Stimulated activated CD4-positive, alpha-beta T cell treated with anti-CD3 and anti-CD28 coated beads, Interleukin-4, amount 100 ng/mL, for 24 hours (primary cell): Measurements from ENCODE around the gene STYK1.
"Not testable (repeated sequence)": the region's sequence is repeated elsewhere in the genome, so short reads cannot be mapped to it uniquely, and the experiment has no call there.

Source experiments
- DNase-seq: peaks from one replicate; pipeline ENCODE4 v3.0.0-alpha.2; 2020

Gene STYK1

GRCh38 chr12:10618338-10618987 lies 55.4 kb downstream of the STYK1 start:
- DNase-seq: no peak

GRCh38 chr12:10617863-10618262 lies 56.0 kb downstream of the STYK1 start:
- DNase-seq: no peak

GRCh38 chr12:10615532-10615931 lies 58.3 kb downstream of the STYK1 start:
- DNase-seq: no peak

- DNase-seq: peak; percentile 18
Observed at GRCh38 chr12:10614056-10614370, 59.8 kb downstream of the STYK1 start.

GRCh38 chr12:10613349-10614055 lies 60.4 kb downstream of the STYK1 start, which contains the start of gene MAGOHB:
TSS of gene MAGOHB (minus strand) at chr12:10613609. CDS start at chr12:10613532, 77 bp downstream.
- DNase-seq: peak; percentile 99

- no peak for DNase-seq
Observed at GRCh38 chr12:10612984-10613348, 60.9 kb downstream of the STYK1 start.

- DNase-seq: no peak
Observed at GRCh38 chr12:10612110-10612509, 61.7 kb downstream of the STYK1 start.

- DNase-seq: not testable (repeated sequence)
Observed at GRCh38 chr12:10611258-10611657, 62.6 kb downstream of the STYK1 start.

GRCh38 chr12:10610188-10610587 lies 63.7 kb downstream of the STYK1 start:
- DNase-seq: no peak

GRCh38 chr12:10607885-10608458 lies 65.9 kb downstream of the STYK1 start:
- DNase-seq: no peak

- DNase-seq: no peak
Observed at GRCh38 chr12:10601860-10602259, 72.0 kb downstream of the STYK1 start.

GRCh38 chr12:10600988-10601387 lies 72.9 kb downstream of the STYK1 start:
- no peak for DNase-seq

- DNase-seq: no peak
Observed at GRCh38 chr12:10595881-10596280, 78.0 kb downstream of the STYK1 start.

GRCh38 chr12:10590966-10591365 lies 82.9 kb downstream of the STYK1 start:
- DNase-seq: no peak

- no peak for DNase-seq
Observed at GRCh38 chr12:10584415-10584814, 89.4 kb downstream of the STYK1 start.

GRCh38 chr12:10582704-10583103 lies 91.1 kb downstream of the STYK1 start:
- no peak for DNase-seq

GRCh38 chr12:10582133-10582532 lies 91.7 kb downstream of the STYK1 start:
- not testable (repeated sequence) for DNase-seq

GRCh38 chr12:10574307-10574706 lies 99.5 kb downstream of the STYK1 start:
- DNase-seq: no peak

GRCh38 chr12:10572021-10572490 lies 101.8 kb downstream of the STYK1 start:
- DNase-seq: not testable (repeated sequence)

GRCh38 chr12:10571141-10571540 lies 102.7 kb downstream of the STYK1 start:
- DNase-seq: no peak
